ENCODE measurements around the gene SP2.
A peak's percentile ranks its signal among the peaks of the same experiment; 100 is the strongest.

The SP2 gene

GRCh38 chr17:47889734-47890529 lies 6.1 kb upstream of the SP2 start:
- peak; percentile 76 for DNase-seq (ENCODE audit: low spot score)

- no peak for DNase-seq (ENCODE audit: low spot score)
Observed at GRCh38 chr17:47891545-47892088, 4.4 kb upstream of the SP2 start.

- DNase-seq (ENCODE audit: low spot score), result no peak
Observed at GRCh38 chr17:47894498-47895346, 1.3 kb upstream of the SP2 start.

- DNase-seq (ENCODE audit: low spot score), result no peak
Observed at GRCh38 chr17:47895347-47895855, 635 bp upstream of the SP2 start.

GRCh38 chr17:47896672-47897490 lies 845 bp downstream of the SP2 start:
- DNase-seq (ENCODE audit: low spot score), result no peak

- DNase-seq (ENCODE audit: low spot score), result no peak
Observed at GRCh38 chr17:47897561-47897960, 1.5 kb downstream of the SP2 start.

- DNase-seq (ENCODE audit: low spot score), result no peak
Observed at GRCh38 chr17:47898241-47898640, 2.2 kb downstream of the SP2 start.

- DNase-seq (ENCODE audit: low spot score), result no peak
Observed at GRCh38 chr17:47899643-47900042, 3.6 kb downstream of the SP2 start.

GRCh38 chr17:47901423-47901822 lies 5.4 kb downstream of the SP2 start:
- no peak for DNase-seq (ENCODE audit: low spot score)

GRCh38 chr17:47902039-47902744 lies 6.2 kb downstream of the SP2 start:
- DNase-seq (ENCODE audit: low spot score), result no peak

- no peak for DNase-seq (ENCODE audit: low spot score)
Observed at GRCh38 chr17:47905221-47905733, 9.2 kb downstream of the SP2 start.

- DNase-seq (ENCODE audit: low spot score), result no peak
Observed at GRCh38 chr17:47906443-47906842, 10.4 kb downstream of the SP2 start.

GRCh38 chr17:47907932-47908562 lies 12.0 kb downstream of the SP2 start:
- DNase-seq (ENCODE audit: low spot score), result no peak

- DNase-seq (ENCODE audit: low spot score), result no peak
Observed at GRCh38 chr17:47913050-47913449, 17.0 kb downstream of the SP2 start.

GRCh38 chr17:47914306-47914948 lies 18.4 kb downstream of the SP2 start:
- no peak for DNase-seq (ENCODE audit: low spot score)

GRCh38 chr17:47915776-47916398 lies 19.9 kb downstream of the SP2 start:
- no peak for DNase-seq (ENCODE audit: low spot score)

- no peak for DNase-seq (ENCODE audit: low spot score)
Observed at GRCh38 chr17:47916489-47917208, 20.6 kb downstream of the SP2 start.

GRCh38 chr17:47917581-47917980 lies 21.5 kb downstream of the SP2 start:
- no peak for DNase-seq (ENCODE audit: low spot score)

- no peak for DNase-seq (ENCODE audit: low spot score)
Observed at GRCh38 chr17:47918006-47918405, 22.0 kb downstream of the SP2 start.
